Measurements from ENCODE around the gene ABCG4. TPM values are rescaled to one million over a fixed set of nuclear protein-coding genes. Genes with fewer than 3 reads are reported as not detected.
"Not testable (repeated sequence)": the region's sequence is repeated elsewhere in the genome, so short reads cannot be mapped to it uniquely, and the experiment has no call there.

Gene ABCG4
- total RNA-seq, 1 experiment from 2014 or later, result 0.31 TPM

DNA sequence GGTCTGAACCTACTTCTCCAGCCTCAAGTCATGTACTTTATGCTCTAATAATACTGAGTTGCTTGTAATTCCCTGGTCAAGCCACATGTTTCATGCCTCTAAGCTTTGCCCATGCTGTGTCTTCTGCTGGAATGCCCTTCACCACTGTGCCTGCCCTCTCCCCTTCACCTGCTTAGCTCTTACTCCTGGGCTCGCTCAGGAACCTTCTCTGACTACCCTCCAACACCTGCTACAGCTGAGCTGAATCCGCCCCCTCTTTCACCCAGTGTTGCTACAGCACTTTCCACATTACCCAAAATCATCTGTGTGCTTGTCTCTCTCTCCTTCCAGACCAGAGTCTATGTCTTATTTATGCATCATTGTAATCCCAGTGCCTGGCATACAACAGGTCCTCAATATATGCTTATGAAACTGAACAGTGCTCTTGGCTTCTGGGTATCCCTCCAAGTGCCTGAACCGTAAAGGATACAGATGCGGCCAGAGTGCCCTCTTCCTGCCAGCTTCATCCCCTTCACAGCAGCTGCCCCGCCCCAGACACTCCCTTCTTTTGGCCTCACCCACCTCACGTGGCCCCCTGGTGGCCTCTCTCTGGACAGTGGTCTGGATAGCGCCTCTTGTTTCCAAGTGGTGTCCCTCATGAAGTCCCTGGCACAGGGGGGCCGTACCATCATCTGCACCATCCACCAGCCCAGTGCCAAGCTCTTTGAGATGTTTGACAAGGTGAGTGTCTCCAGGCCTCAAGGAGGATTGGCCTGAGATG lies 7.1 kb downstream of the ABCG4 start:
- Histone ChIP-seq H3K36me3 (replicated peaks; ENCODE audit: control insufficient read depth, insufficient read depth, low read length) (no peaks in the 10 kb centered on the region), H3K27me3 (ENCODE audit: control insufficient read depth, insufficient read depth, low read length) (peaks cover 6% of the 10 kb centered on the region), H3K4me3 (ENCODE audit: insufficient read depth, low read depth, low read length) (no peak overlapping the region)
- peak; percentile 76 for DNase-seq

- DNase-seq, result no peak
- Histone ChIP-seq H3K27me3 (ENCODE audit: control insufficient read depth, insufficient read depth, low read length) (peaks cover 2% of the 10 kb centered on the region; the same call in 1 of the 2 replicates), H3K36me3 (replicated peaks; ENCODE audit: control insufficient read depth, insufficient read depth, low read length) (no peaks in the 10 kb centered on the region), H3K4me3 (ENCODE audit: insufficient read depth, low read depth, low read length) (no peak overlapping the region)
Measured at GRCh38 chr11:119156496-119156895, 7.6 kb downstream of the ABCG4 start.

GRCh38 chr11:119157063-119157462 lies 8.2 kb downstream of the ABCG4 start:
- H3K27me3 ChIP-seq (ENCODE audit: control insufficient read depth, insufficient read depth, low read length), result no peaks in the 10 kb centered on the region; the same call in 1 of the 2 replicates
- no peaks in the 10 kb centered on the region for H3K36me3 ChIP-seq (replicated peaks; ENCODE audit: control insufficient read depth, insufficient read depth, low read length)
- H3K4me3 ChIP-seq (ENCODE audit: insufficient read depth, low read depth, low read length), result no peak overlapping the region
- no peak for DNase-seq

DNA sequence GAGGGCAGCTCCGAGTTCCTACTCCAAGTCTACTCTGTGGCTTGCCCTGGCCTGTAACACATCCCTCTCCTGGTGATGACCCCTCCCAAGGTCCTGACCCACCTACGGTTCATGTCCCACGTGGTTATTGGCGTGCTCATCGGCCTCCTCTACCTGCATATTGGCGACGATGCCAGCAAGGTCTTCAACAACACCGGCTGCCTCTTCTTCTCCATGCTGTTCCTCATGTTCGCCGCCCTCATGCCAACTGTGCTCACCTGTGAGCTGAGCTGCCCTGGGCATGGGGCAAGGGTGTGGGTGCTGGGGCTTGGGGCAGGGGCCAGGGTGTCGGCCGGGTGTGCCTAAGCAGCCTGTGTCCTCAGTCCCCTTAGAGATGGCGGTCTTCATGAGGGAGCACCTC lies 9.6 kb downstream of the ABCG4 start:
- no peak overlapping the region for H3K4me3 ChIP-seq (ENCODE audit: insufficient read depth, low read depth, low read length)
- H3K27me3 ChIP-seq (ENCODE audit: control insufficient read depth, insufficient read depth, low read length), result no peaks in the 10 kb centered on the region
- no peak for DNase-seq
- no peaks in the 10 kb centered on the region for H3K36me3 ChIP-seq (replicated peaks; ENCODE audit: control insufficient read depth, insufficient read depth, low read length)

GRCh38 chr11:119160151-119160550 lies 11.3 kb downstream of the ABCG4 start:
- Histone ChIP-seq H3K27me3 (ENCODE audit: control insufficient read depth, insufficient read depth, low read length) (no peaks in the 10 kb centered on the region), H3K4me3 (ENCODE audit: insufficient read depth, low read depth, low read length) (no peak overlapping the region), H3K36me3 (replicated peaks; ENCODE audit: control insufficient read depth, insufficient read depth, low read length) (no peaks in the 10 kb centered on the region)
- no peak for DNase-seq

DNA sequence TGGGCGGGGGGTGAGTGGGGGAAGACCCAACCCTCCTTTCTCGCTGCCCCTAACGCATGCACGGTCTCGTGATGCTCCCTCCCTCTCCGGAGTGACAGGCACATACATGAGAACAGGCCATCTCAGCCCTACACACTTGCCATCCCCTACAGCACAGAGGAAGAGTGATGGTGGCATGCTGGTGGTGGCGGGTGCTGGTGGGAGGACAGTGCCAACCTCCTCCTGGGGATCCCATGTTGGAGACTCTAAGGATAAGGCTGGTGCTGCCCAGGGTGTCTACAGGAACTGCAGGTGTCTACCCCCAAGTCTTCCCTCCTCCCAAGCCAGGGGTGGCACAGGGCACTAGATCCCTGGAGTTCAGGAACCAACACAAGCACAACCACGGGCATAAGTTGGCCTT lies 13.0 kb downstream of the ABCG4 start:
- DNase-seq, result no peak
- no peak overlapping the region for H3K4me3 ChIP-seq (ENCODE audit: insufficient read depth, low read depth, low read length)
- H3K27me3 ChIP-seq (ENCODE audit: control insufficient read depth, insufficient read depth, low read length), result no peaks in the 10 kb centered on the region
- H3K36me3 ChIP-seq (replicated peaks; ENCODE audit: control insufficient read depth, insufficient read depth, low read length), result no peaks in the 10 kb centered on the region

DNA sequence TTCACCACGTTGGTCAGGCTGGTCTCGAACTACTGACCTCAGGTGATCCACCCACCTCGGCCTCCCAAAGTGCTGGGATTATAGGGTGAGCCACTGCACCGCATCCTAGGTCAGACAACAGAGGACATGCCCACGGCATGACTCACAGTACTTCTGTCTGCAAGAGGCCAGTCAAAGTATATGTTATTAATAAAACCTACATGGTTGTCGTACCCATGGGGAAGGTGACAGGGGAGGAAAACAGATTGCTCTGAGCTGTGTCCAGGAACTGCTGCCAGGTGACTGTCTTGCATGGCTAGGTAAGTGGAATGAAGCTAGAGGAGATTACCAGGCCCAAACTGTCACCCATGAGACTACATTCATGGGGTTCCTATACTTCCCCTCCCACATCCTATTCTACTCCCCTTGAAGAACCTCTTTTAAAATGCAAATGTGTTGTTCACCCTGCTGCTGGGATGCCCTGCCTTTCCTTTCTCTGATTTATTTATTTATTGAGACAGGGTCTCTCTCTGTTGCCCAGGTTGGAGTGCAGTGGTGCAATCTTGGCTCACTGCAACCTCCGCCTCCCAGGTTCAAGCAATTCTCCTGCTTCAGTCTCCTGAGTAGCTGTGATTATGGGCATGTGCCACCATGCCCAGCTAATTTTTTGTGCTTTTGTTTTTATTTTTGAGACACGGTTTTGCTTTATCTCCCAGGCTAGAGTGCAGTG lies 17.7 kb downstream of the ABCG4 start:
- H3K4me3 ChIP-seq (ENCODE audit: insufficient read depth, low read depth, low read length), result no peak overlapping the region
- no peak for DNase-seq
- no peaks in the 10 kb centered on the region for H3K36me3 ChIP-seq (replicated peaks; ENCODE audit: control insufficient read depth, insufficient read depth, low read length)

GRCh38 chr11:119167077-119167458 lies 18.2 kb downstream of the ABCG4 start:
- not testable (repeated sequence) for H3K36me3 ChIP-seq (replicated peaks; ENCODE audit: control insufficient read depth, insufficient read depth, low read length); H3K4me3 ChIP-seq (ENCODE audit: insufficient read depth, low read depth, low read length); H3K27me3 ChIP-seq (ENCODE audit: control insufficient read depth, insufficient read depth, low read length); DNase-seq

More for the DNA sequence above, 17.7 kb downstream of the ABCG4 start:
- no peaks in the 10 kb centered on the region for H3K27me3 ChIP-seq (ENCODE audit: control insufficient read depth, insufficient read depth, low read length)

GRCh38 chr11:119167933-119168332 lies 19.1 kb downstream of the ABCG4 start:
- no peak overlapping the region for H3K4me3 ChIP-seq (ENCODE audit: insufficient read depth, low read depth, low read length)
- H3K27me3 ChIP-seq (ENCODE audit: control insufficient read depth, insufficient read depth, low read length), result no peaks in the 10 kb centered on the region
- no peaks in the 10 kb centered on the region for H3K36me3 ChIP-seq (replicated peaks; ENCODE audit: control insufficient read depth, insufficient read depth, low read length)
- no peak for DNase-seq

GRCh38 chr11:119168471-119169281 lies 19.8 kb downstream of the ABCG4 start, which contains the start of gene NLRX1:
NLRX1 (plus strand) TSS chr11:119168725; CDS start chr11:119171404, 2,679 bp downstream.
- H3K36me3 ChIP-seq (replicated peaks; ENCODE audit: control insufficient read depth, insufficient read depth, low read length), result no peaks in the 10 kb centered on the region
- DNase-seq, result peak; percentile 95
- H3K4me3 ChIP-seq (ENCODE audit: insufficient read depth, low read depth, low read length), result peak within 1 kb of the TSS; percentile 93
- no peaks in the 10 kb centered on the region for H3K27me3 ChIP-seq (ENCODE audit: control insufficient read depth, insufficient read depth, low read length)

- H3K27me3 ChIP-seq (ENCODE audit: control insufficient read depth, insufficient read depth, low read length), result no peaks in the 10 kb centered on the region
- peak; percentile 90 for DNase-seq
- no peaks in the 10 kb centered on the region for H3K36me3 ChIP-seq (replicated peaks; ENCODE audit: control insufficient read depth, insufficient read depth, low read length)
- H3K4me3 ChIP-seq (ENCODE audit: insufficient read depth, low read depth, low read length), result peak overlapping the region; percentile 93
Measured at GRCh38 chr11:119169282-119169719, 20.4 kb downstream of the ABCG4 start.

GRCh38 chr11:119172513-119172912 lies 23.7 kb downstream of the ABCG4 start:
- DNase-seq, result no peak
- peaks cover 1% of the 10 kb centered on the region for H3K36me3 ChIP-seq (replicated peaks; ENCODE audit: control insufficient read depth, insufficient read depth, low read length)
- H3K27me3 ChIP-seq (ENCODE audit: control insufficient read depth, insufficient read depth, low read length), result no peaks in the 10 kb centered on the region
- no peak overlapping the region for H3K4me3 ChIP-seq (ENCODE audit: insufficient read depth, low read depth, low read length)

- peaks cover 1% of the 10 kb centered on the region for H3K36me3 ChIP-seq (replicated peaks; ENCODE audit: control insufficient read depth, insufficient read depth, low read length)
- H3K4me3 ChIP-seq (ENCODE audit: insufficient read depth, low read depth, low read length), result no peak overlapping the region
- H3K27me3 ChIP-seq (ENCODE audit: control insufficient read depth, insufficient read depth, low read length), result no peaks in the 10 kb centered on the region
- no peak for DNase-seq
Measured at GRCh38 chr11:119173453-119173852, 24.6 kb downstream of the ABCG4 start.

DNA sequence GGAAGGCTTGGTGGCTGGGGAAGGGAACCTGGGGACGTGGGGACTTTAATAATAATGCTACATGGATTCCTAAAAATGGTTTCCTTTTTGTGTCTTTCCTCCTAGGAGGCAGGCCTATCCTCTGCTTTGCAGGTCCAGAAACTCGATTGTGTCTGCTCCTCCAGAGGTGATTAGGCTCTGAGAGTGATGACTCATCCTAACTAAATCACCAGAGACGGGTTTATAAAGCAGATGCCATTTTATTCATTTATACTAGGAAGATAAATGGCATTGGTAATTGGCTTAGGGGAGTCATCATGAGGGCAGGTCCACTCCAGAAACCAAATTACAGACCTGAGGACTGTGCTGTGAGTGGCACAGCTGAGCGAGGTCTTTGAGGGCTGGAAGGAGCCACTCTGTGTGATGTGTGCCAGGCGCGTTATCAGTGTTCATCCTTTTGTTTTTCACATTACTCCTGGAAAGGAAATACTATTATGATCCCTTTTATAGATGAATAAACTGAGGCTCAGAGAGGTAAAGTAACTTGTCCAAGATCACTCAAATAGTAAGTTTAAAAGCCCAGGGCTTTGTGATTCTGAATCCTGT lies 26.7 kb downstream of the ABCG4 start:
- H3K27me3 ChIP-seq (ENCODE audit: control insufficient read depth, insufficient read depth, low read length), result no peaks in the 10 kb centered on the region
- no peak overlapping the region for H3K4me3 ChIP-seq (ENCODE audit: insufficient read depth, low read depth, low read length)
- H3K36me3 ChIP-seq (replicated peaks; ENCODE audit: control insufficient read depth, insufficient read depth, low read length), result peaks cover 1% of the 10 kb centered on the region
- DNase-seq, result no peak
